Osteoblast (primary cell): ENCODE results near the gene BCKDHA. TPM values are rescaled to one million over a fixed set of nuclear protein-coding genes. Genes with fewer than 3 reads are reported as not detected.

ENCODE experiments used
- DNase-seq: peaks from one replicate; pipeline ENCODE4 v3.0.0; 2011; ENCODE audit warnings: low spot score, mixed read lengths; ENCODE audit not compliant: insufficient read length; ENCODE audit errors: missing footprints
- H2AFZ ChIP-seq: 2 replicates; pipeline ENCODE4 v1.6.0; 2011; ENCODE audit warnings: mild to moderate bottlenecking, low read length
- H3K27ac ChIP-seq: 2 replicates; pipeline ENCODE4 v1.5.1; 2011; ENCODE audit warnings: mild to moderate bottlenecking, low read depth, low read length, moderate library complexity
- H3K27me3 ChIP-seq: 2 replicates; pipeline ENCODE4 v1.6.0; 2012; ENCODE audit warnings: mild to moderate bottlenecking, control low read depth, inconsistent platforms, low read length, moderate library complexity; ENCODE audit not compliant: insufficient read depth
- H3K36me3 ChIP-seq: 2 replicates; pipeline ENCODE4 v1.5.1; 2011; ENCODE audit warnings: mild to moderate bottlenecking, low read length, control low read depth, moderate library complexity; ENCODE audit not compliant: insufficient read depth
- H3K4me1 ChIP-seq: 2 replicates; pipeline ENCODE4 v1.5.1; 2011; ENCODE audit warnings: mild to moderate bottlenecking, low read length, control low read depth, moderate library complexity; ENCODE audit not compliant: insufficient read depth
- H3K4me2 ChIP-seq: 2 replicates; pipeline ENCODE4 v1.6.0; 2011; ENCODE audit warnings: mild to moderate bottlenecking, low read length; ENCODE audit not compliant: insufficient read depth
- H3K4me3 ChIP-seq: fragments of 200-600 bp; sonication (generic); 3 replicates; pipeline ENCODE4 v1.5.1; 2012; ENCODE audit warnings: mild to moderate bottlenecking, low read length, inconsistent platforms; ENCODE audit not compliant: insufficient read depth
- H3K79me2 ChIP-seq: 2 replicates; pipeline ENCODE4 v1.6.0; 2012; ENCODE audit warnings: mild to moderate bottlenecking, low read length, control low read depth, inconsistent platforms; ENCODE audit not compliant: insufficient read depth
- H3K9me3 ChIP-seq: 2 replicates; pipeline ENCODE4 v1.5.1; 2011; ENCODE audit warnings: low read depth, low read length, control low read depth
- H4K20me1 ChIP-seq: 2 replicates; pipeline ENCODE4 v1.6.0; 2012; ENCODE audit warnings: mild to moderate bottlenecking, low read length, control low read depth; ENCODE audit not compliant: insufficient read depth
- total RNA-seq: library from RNA; depleted of rRNA; stranded (reverse); fragments of >200 nt; gene quantifications from 2 replicates; pipeline ENCODE4 v1.2.3, GENCODE V29; 2012
- TF ChIP-seq, protein P1 (sequence below): IDR thresholded peaks from 2 replicates; pipeline ENCODE4 v1.5.1; 2011; ENCODE audit warnings: mild to moderate bottlenecking, low read depth, low read length, moderate library complexity; ENCODE audit errors: extremely low read depth

The BCKDHA gene
- total RNA-seq, 1 donor: 37.3 TPM

DNA sequence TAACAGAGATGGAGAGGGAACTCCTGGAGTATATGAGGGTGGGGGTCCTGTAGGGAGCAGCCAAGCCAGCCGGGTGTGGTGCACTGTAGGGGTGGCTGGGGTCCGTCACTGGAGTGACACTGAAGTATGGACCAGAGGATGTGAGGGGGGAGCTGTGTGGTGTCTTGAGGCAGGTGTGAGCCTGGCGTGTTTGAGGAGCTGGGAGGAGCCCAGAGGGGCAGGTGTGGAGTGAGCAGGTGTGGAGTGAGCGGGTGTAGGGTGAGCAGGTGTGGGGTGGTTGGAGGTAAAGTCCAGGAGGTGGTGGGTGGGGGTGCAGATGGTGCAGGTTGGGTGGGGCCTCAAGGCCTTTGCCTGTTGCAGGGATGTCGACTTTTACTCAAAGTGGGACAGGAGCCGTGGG lies 23.7 kb downstream of the BCKDHA start:
- Histone ChIP-seq H4K20me1 (no peaks in the 10 kb centered on the region), H3K27ac (no peak overlapping the region), H3K4me3 (no peak overlapping the region), H3K4me2 (no peak overlapping the region), H3K79me2 (no peaks in the 10 kb centered on the region), H3K9me3 (no peaks in the 10 kb centered on the region), H3K27me3 (no peaks in the 10 kb centered on the region), H3K4me1 (no peaks in the 10 kb centered on the region), H2AFZ (no peak overlapping the region), H3K36me3 (peaks cover 32% of the 10 kb centered on the region)
- TF ChIP-seq, protein P1, sequence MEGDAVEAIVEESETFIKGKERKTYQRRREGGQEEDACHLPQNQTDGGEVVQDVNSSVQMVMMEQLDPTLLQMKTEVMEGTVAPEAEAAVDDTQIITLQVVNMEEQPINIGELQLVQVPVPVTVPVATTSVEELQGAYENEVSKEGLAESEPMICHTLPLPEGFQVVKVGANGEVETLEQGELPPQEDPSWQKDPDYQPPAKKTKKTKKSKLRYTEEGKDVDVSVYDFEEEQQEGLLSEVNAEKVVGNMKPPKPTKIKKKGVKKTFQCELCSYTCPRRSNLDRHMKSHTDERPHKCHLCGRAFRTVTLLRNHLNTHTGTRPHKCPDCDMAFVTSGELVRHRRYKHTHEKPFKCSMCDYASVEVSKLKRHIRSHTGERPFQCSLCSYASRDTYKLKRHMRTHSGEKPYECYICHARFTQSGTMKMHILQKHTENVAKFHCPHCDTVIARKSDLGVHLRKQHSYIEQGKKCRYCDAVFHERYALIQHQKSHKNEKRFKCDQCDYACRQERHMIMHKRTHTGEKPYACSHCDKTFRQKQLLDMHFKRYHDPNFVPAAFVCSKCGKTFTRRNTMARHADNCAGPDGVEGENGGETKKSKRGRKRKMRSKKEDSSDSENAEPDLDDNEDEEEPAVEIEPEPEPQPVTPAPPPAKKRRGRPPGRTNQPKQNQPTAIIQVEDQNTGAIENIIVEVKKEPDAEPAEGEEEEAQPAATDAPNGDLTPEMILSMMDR: no peak
- DNase-seq: peak; percentile 77

DNA sequence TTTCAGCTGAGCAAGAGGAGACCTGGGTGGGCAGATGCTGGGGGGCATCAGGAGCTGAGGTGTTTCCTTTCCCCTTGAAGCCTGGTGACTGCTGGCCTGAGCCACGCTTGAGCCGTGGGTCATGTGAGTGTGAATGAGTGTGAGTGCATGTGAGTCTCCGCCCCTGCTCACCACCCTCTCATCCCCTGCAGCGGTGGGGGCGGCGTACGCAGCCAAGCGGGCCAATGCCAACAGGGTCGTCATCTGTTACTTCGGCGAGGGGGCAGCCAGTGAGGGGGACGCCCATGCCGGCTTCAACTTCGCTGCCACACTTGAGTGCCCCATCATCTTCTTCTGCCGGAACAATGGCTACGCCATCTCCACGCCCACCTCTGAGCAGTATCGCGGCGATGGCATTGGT lies 24.4 kb downstream of the BCKDHA start:
- no peak overlapping the region for H3K4me3 ChIP-seq
- TF ChIP-seq, protein P1: no peak
- no peaks in the 10 kb centered on the region for H3K27me3 ChIP-seq
- H4K20me1 ChIP-seq: no peaks in the 10 kb centered on the region
- no peak overlapping the region for H3K27ac ChIP-seq
- H3K9me3 ChIP-seq: no peaks in the 10 kb centered on the region
- peak; percentile 46 for DNase-seq
- peaks cover 29% of the 10 kb centered on the region for H3K36me3 ChIP-seq
- H2AFZ ChIP-seq: no peak overlapping the region
- H3K79me2 ChIP-seq: no peaks in the 10 kb centered on the region
- H3K4me2 ChIP-seq: no peak overlapping the region
- H3K4me1 ChIP-seq: no peaks in the 10 kb centered on the region

DNA sequence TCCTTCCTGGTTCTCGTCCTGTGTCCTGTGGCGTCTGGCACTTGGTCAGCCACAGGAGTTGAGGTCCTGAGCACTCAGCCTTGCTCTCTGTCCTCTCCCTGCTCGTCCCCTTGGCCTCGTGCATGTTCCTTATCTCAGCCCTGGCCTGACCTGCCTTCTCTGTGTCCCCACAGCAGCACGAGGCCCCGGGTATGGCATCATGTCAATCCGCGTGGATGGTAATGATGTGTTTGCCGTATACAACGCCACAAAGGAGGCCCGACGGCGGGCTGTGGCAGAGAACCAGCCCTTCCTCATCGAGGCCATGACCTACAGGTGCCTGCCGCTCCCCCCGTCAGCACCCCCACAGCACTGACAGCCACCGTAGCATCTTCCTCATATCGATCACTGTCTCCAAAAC lies 24.8 kb downstream of the BCKDHA start:
- Histone ChIP-seq H3K27ac (no peak overlapping the region), H2AFZ (no peak overlapping the region), H3K27me3 (no peaks in the 10 kb centered on the region), H3K9me3 (no peaks in the 10 kb centered on the region), H3K4me1 (no peaks in the 10 kb centered on the region), H4K20me1 (no peaks in the 10 kb centered on the region), H3K79me2 (no peaks in the 10 kb centered on the region), H3K4me2 (no peak overlapping the region), H3K4me3 (no peak overlapping the region), H3K36me3 (peaks cover 29% of the 10 kb centered on the region)
- DNase-seq: peak; percentile 62
- TF ChIP-seq, protein P1: no peak

DNA sequence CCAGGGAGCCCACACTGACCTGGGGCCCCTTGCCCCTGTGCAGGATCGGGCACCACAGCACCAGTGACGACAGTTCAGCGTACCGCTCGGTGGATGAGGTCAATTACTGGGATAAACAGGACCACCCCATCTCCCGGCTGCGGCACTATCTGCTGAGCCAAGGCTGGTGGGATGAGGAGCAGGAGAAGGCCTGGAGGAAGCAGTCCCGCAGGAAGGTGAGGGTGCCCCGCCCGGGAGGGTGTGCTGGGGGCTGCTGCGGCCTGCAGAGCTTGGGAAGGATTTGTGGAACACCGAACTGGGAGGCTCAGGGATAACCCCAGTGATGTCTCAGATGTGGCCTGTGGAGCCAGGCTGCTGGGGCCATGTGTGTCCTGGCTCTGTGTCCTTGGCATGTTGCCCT lies 25.3 kb downstream of the BCKDHA start:
- Histone ChIP-seq H3K36me3 (peaks cover 29% of the 10 kb centered on the region), H3K4me1 (peaks cover 2% of the 10 kb centered on the region), H4K20me1 (no peaks in the 10 kb centered on the region), H3K4me3 (no peak overlapping the region), H3K27me3 (no peaks in the 10 kb centered on the region), H3K79me2 (no peaks in the 10 kb centered on the region), H3K9me3 (no peaks in the 10 kb centered on the region), H3K27ac (no peak overlapping the region), H3K4me2 (no peak overlapping the region), H2AFZ (no peak overlapping the region)
- peak; percentile 2 for DNase-seq
- TF ChIP-seq, protein P1: no peak
